GM12801 (cell line): ENCODE results near the gene BMPR1A.

Experiments used
- CTCF ChIP-seq: IDR thresholded peaks from one replicate; pipeline ENCODE4 v1.5.1; 2011; ENCODE audit warnings: control low read depth; ENCODE audit not compliant: insufficient read length; ENCODE audit errors: extremely low read depth

BMPR1A gene

GRCh38 chr10:86824151-86824550 is 67.7 kb downstream of the BMPR1A start:
- no peak for TF ChIP-seq CTCF

GRCh38 chr10:86825366-86825765 is 68.9 kb downstream of the BMPR1A start:
- no peak for TF ChIP-seq CTCF

- TF ChIP-seq CTCF = no peak
Observed at GRCh38 chr10:86827639-86828038, 71.2 kb downstream of the BMPR1A start.

GRCh38 chr10:86828145-86828544 is 71.7 kb downstream of the BMPR1A start:
- TF ChIP-seq CTCF = no peak

GRCh38 chr10:86829472-86829871 is 73.1 kb downstream of the BMPR1A start:
- TF ChIP-seq CTCF = no peak

- no peak for TF ChIP-seq CTCF
Observed at GRCh38 chr10:86830043-86830591, 73.7 kb downstream of the BMPR1A start.

GRCh38 chr10:86833969-86834368 is 77.5 kb downstream of the BMPR1A start:
- no peak for TF ChIP-seq CTCF
